ENCODE results near the gene ZSCAN16.
"Not testable (repeated sequence)": the region's sequence is repeated elsewhere in the genome, so short reads cannot be mapped to it uniquely, and the experiment has no call there.

ZSCAN16 gene

DNA sequence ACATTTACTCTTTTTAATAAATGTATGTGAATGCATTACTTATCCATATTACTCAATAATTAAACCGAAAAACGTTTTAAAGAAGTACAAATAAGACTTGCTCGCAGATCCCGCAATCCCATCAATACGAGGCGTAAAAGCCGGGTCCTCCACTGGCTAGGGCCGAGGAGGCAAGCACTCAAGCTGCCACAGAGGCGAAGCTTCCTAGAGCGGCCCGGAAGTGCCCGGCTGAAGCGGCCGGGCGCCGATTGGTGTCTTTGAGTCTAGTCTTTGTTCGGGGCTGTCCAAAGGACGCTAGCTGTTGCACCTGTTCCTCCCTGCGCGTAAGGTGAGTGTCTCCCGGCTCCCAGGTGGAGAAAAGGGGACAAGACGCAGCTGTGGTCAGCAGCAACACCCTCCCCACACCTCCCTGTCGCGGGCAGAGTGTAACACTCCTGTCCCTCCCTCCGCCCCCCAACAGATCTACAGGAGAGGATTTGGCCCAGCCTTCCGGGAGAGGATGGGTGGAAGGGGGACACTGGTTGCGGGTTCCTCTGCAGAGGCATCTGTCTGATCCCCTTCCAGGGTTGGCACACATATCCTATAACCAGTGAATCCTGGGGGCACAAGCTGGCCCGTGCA is at the start of gene ZSCAN16:
ZSCAN16 (plus strand) TSS at position 260 of the 621 bp plus-strand sequence. CDS start 835 bp downstream, outside the sequence.
- peak; percentile 84 for DNase-seq

DNA sequence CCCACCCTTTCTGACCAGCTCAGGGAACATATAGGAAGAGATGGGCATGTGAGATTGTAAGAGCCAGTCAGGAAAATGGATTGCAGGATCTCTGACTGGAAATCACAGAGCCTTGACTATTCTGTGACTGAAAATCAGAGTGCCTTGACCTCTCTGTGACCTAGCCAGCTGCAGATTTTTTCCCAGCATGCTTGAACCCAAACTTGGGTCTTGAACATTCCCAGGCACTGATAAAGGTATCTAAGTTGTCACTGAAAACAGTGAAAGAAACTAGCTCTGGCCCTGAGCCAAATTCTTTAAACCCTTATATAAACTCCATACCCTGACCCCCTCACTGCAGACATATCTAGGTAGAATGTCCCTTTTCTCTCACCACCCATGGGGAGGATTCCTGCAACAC is 46.4 kb upstream of the ZSCAN16 start:
- no peak for DNase-seq

DNA sequence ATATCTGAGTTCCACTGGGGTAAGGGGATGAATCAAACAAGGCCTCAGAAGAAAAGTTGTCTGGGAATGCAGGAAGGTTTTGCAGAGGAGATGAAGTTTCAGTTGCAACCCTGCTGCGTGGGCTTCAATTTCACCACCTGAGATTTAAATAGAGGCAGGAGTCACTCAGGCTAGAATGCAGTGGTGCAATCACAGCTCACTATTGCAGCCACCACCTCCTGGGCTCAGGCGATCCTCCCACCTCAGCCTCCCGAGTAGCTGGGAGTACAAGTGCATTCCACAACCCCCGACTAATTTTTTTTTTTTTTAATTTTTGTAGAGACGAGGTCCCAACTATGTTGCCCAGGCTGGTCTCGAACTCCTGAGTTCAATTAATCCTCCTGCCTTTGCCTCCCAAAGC is 45.6 kb upstream of the ZSCAN16 start:
- DNase-seq = no peak

DNA sequence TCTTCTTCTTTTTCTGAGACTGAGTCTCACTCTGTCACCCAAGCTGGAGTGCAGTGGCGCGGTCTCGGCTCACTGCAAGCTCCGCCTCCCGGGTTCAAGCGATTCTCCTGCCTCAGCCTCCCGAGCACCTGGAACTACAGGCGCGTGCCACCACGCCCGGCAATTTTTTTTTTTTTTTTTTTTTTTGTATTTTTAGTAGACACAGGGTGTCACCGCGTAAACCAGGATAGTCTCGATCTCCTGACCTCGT is 44.1 kb upstream of the ZSCAN16 start, which contains the start of gene ZNF165:
ZNF165 (plus strand) TSS at position 188 of the 250 bp plus-strand sequence. CDS start 4,913 bp downstream, outside the sequence.
- not testable (repeated sequence) for DNase-seq

DNA sequence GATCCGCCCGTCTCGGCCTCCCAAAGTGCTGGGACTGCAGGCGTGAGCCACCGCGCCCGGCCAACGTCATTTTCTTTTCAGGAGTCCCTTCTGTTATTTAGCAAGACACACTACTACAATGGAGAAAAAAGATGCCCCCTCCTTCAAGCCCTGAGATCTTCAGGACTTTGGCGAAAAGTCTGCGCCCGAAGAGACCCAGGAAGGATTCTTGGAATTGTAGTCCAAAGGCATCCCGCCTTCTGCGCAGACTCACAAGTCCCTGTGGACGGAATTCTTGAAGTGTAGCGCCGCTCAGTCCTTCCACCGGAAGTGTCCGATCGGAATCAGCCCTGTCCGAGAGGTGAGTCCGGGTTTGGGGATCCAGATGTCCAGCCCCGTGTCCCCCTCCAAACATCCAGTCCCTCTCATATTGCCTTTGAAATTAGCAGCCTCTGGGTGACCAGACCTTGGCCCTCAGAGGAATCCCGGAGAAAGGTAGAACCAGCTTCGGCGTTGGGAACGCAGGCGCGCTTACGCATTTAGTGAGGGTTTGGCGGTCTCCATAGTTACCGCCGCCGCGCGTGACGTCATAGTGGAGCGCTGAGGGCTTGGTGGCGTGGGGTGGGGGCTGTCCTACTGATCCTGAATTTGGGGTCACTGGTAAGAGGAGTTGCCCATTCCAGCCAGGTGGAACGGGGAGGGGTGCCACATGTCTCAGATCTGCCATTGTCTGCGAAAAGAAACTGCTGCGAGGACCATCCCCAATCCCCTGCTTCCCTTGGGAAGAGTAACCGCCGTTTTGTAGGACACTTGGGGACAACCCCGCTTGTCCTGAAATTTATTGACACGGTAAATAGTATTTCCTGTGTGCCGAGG is 43.6 kb upstream of the ZSCAN16 start:
- DNase-seq = peak; percentile 95

DNA sequence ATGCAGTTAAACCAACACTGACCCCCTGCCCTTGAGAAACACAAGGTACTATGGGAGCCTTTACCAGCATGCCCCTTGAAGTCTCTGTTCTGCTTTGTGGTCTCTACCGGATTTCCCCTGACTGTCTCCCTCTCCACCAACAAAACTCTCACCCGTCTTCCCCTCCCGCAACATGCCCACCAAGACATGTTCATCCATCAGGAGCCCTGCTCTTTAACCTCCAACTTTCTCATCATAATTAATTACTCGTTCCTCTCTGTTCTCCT is 43.0 kb upstream of the ZSCAN16 start:
- peak; percentile 78 for DNase-seq

DNA sequence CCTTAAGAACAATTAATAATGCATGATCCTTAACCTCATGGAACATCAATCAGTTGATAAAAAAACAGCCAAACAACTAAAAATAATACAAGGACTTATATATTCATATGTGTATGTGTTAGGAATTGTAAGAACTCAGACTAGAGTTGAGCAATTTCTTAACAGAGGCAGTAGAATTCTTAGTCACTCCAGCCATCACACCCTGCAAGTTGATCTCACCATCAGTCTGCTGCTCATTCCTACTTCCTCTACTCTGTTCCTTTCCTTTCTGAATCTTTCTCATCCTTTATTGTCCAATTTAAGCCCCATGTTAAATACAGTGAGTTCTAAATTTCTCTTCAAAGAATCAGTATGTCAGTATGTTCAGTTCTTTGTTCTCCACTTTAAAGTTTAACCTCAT is 41.5 kb upstream of the ZSCAN16 start:
- no peak for DNase-seq

DNA sequence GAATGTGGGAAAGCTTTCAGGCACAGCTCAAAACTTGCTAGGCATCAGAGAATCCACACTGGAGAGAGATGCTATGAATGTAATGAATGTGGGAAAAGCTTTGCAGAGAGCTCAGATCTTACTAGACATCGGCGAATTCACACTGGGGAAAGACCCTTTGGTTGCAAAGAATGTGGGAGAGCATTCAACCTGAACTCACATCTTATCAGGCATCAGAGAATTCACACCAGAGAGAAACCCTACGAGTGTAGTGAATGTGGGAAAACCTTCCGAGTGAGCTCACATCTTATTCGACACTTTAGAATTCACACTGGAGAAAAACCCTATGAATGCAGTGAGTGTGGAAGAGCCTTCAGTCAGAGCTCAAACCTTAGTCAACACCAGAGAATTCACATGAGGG is 35.4 kb upstream of the ZSCAN16 start:
- DNase-seq = no peak

DNA sequence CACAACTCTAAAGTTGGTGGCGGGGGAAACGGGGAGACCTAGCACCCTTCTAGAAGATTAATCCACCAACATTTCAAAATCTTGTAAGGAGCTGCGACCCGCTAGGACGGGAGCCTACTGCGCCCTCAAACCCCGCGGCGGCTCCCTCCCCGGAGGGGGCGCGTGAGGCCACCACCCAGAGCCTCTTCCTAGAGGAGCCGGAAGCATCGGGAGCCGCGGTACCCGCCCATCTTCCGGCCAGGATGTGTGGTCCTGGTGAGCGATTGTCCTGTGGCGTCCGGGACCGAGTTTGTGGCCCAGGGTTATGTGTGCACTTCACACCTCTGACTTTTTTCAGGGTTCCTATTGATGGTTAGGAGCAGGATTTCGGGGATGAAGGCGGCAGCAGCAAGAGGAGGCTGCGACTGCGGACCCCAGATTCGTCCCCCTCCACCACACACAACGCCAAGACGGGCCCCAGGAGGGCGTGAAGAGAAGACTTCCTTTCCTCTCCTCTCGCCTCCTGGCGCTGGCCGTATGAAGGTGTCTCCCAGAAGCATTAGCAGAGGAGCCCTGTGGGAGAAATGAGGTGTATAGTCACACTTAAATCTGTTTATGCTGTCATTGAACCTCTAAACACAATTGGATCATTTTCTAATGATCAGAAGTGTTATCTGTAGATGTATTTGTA is 33.4 kb upstream of the ZSCAN16 start:
- no peak for DNase-seq

DNA sequence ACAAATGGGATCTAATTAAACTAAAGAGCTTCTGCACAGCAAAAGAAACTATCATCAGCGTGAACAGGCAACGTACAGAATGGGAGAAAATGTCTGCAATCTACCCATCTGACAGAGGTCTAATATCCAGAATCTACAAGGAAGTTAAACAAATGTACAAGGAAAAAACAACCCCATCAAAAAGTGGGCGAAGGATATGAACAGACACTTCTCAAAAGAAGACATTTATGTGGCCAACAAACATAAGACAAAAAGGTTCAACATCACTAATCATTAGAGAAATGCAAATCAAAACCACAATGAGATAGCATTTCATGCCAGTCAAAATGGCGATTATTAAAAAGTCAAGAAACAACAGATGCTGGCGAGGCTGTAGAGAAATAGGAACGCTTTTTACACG is 22.2 kb upstream of the ZSCAN16 start:
- DNase-seq = not testable (repeated sequence)

DNA sequence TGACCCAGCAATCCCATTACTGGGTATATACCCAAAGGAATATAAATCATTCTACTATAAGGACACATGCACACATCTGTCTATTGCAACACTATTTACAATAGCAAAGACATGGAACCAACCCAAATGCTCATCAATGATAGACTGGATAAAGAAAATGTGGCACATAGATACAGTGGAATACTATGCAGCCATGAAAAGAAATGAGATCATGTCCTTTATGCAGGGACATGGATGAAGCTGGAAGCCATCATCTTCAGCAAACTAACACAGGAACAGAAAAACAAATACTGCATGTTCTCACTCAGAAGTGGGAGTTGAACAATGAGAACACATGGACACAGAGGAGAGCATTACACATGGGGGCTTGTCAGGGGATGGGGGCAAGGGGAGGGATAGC is 21.7 kb upstream of the ZSCAN16 start:
- DNase-seq = not testable (repeated sequence)

DNA sequence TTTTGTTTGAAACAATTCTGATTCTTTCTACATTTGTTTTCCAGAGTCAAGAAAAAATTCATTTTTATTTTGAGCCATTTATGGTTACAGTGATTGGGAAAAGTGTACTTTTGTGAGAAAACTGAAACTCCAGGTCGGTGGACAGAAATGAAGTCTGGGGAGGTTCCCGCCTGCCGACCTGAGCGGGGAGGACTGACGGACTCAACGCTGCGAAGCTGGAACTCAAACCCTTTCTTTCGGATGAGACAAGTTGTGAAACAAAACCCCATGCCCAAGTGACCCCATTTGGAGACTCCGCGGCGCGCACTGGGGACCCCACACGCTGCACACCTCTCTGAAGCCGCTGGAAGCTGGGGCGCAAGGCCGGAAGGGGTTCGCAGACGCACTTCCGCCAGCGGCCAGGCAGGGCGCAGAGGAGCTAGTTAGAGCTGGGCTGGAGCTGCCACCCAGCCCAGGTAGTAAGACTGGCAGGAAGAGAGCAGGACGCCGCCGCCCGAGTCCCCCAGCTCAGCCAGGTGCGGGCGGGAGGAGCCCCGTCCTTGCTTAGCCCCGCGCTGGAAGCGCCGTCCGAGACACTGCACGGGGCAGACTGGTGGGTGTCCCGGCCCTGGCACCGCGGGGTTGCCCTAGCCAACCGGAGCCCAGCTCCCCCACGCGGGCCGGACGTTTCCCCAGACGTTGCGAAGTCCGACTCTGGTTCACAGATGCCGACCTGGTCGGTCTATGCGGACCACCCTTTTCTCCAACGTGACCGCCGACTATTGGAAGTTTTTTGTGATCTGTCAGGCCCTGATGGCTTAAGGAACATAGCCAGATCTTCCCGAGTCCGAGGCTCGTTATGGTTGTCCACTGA is 19.8 kb upstream of the ZSCAN16 start:
- peak; percentile 87 for DNase-seq

DNA sequence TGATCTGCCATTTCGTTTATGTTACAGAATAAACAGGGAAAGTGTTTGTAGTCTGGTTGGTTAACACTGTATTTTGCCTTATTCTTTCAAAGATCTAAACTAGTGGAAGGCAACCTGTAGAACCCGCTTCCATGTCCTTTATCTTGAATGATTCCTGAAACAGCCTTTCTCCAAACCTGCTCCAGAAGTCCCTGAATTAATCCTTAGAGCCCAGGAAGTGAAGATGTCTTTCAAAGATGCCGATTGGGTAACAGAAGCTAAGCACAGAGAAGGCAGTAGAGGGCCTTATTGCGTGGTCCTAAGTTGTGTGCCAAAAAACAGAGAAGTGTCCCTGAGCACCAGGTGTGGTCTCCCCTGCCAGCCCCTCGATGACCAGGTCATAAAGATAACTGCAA is 19.2 kb upstream of the ZSCAN16 start:
- DNase-seq = peak; percentile 9

DNA sequence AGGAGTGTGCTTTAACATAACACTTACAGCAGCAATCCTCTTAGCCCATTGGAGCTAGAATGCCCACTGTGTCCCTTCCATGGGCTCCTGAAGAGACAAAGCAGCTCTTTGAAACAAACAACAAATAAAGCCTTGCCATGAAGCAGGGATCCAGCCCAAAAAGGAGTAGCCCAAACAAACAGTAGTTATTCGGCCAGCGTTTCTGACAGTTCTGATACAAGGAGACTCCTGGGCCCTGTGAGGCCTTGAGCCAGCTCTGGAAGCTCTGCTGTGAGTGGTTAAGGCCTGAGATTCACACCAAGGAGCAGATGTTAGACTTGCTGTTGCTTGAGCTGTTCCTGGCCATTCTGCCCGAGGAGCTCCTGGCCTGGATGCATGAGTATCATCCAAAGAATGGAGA is 16.9 kb upstream of the ZSCAN16 start:
- no peak for DNase-seq

DNA sequence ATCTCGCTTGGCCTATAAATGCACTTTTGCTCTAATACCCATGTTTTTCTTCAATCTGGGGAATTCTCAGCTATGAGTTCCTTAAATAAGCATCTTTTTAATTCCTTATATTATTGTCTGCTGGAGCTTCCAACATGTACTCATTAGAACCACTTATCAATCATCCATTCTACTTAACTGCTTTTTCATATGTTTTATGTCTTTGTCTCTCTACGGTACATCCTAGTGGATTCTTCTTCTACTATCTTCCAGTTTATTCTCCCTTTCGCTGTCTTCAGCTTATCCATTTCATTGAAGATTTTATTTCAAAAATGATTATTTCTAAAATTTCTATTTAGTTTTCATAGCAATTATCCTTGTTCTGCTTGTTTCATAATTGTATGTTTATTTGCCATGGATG is 12.4 kb upstream of the ZSCAN16 start:
- no peak for DNase-seq

DNA sequence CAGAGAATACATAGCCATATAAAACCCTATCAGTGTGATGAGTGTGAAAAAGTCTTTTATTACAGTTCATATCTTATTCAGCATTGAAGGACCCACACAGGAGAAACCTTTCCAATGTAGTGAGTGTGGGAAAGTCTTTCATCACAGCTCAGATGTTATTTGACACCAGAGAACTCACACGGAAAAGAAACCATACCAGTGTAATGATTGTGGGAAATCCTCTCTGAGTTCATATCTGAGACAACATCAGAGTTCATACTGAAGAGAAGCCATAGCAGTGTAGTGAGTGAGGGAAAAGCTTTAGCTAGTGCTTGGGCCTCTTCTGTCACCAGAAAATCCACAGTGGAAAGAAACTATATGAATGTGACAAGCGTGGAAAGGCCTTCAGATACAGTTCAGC is 8.6 kb upstream of the ZSCAN16 start:
- no peak for DNase-seq

DNA sequence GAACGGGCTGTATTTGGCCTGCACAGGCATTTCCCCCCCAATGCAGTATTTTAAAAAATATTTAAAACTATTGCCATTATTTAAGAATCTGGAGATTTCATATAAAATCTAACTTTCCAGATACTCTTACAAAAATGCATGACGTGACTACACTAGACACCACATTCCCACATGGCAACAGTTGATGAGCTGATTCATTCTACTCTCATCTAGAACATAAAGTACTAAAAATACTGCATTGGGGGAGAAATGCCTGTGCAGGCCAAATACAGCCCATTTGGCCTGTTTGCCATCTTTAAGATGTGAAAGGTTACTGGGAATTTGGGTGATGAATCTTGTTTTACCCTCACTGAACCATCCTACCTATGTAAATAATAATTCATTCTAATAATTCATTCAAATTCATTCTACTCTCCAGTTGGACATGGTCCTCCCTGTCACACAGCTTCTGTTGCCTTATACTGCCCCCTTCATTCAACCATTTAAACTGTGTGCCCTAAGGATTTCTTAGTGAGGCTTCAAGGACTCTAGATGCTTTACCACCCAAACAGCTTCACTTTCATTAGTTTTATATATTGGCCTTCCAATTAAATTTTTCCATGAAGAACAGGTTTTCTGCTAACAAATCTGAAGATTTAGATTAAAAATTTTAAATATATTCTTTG is 6.9 kb upstream of the ZSCAN16 start:
- no peak for DNase-seq

DNA sequence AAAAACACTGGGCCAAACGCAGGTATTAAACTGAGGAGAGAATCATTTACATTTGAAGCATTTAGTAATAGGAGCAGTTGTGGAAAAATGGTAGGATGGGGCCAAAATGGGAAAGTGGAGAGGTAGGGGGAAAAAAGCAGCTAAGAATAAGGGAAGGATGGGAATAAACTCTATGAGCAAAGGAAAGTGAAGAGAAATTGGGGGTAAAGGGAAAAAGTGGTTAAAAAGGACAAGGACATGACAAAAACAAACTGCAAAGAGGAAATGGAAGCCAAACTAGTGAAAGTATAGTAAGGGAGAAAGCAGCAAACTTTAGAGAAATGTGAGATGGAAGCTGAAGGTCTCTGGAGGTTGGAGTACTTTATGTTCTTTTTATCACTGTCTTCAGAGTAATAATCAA is 6.2 kb upstream of the ZSCAN16 start:
- no peak for DNase-seq

DNA sequence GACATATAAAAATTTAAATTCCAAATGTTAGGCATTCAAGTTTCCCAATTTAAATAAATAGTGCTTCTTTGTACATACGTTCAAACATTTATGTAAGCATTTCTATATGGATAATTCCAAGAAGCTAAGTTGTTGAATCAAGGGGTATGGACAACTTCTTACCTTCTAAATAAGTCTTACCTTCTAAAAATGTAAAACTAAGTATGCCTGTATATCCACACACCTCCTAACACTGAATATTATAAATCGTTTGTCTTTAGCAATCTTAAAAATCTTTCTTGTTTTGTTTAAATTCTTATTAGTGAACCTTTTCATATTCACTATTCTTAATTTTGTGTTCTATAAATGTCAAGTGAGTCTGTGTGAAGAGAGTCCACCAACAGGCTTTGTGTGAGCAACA is 2.5 kb upstream of the ZSCAN16 start:
- DNase-seq = no peak

DNA sequence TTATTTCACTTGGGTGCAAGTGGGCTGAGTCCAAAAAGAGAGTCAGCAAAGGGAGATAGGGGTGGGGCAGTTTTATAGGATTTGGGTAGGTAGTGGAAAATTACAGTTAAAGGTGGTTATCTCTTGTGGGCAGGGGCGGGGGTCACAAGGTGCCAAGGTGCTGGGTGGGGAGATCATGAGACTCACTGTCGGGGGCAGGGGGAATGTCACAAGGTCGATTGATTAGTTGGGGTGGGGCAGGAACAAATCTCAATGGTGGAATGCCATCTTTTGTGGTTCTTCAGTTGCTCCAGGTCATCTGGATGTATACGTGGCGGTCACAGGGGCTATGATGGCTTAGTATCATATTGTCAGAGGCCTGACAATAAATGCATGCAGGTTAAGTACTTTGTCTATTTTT is 2.1 kb upstream of the ZSCAN16 start:
- DNase-seq = not testable (repeated sequence)

DNA sequence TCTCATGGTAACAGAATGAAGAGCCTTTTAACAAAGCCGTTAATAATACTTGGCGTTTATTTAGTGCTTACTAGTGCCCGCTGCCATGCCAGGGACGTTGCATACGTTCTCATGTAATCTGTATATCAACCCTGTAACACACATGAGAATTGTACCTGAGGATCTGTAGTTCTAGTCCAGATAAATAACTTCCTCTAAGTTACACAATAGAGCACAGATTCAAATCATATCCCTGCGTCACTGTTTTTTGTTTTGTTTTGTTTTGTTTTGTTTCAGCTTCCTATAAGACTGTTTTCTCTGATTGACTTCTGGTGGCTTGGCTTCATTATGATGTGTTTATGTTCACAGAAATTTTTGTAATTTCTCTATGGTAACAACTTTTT is 553 bp downstream of the ZSCAN16 start:
- peak; percentile 58 for DNase-seq

DNA sequence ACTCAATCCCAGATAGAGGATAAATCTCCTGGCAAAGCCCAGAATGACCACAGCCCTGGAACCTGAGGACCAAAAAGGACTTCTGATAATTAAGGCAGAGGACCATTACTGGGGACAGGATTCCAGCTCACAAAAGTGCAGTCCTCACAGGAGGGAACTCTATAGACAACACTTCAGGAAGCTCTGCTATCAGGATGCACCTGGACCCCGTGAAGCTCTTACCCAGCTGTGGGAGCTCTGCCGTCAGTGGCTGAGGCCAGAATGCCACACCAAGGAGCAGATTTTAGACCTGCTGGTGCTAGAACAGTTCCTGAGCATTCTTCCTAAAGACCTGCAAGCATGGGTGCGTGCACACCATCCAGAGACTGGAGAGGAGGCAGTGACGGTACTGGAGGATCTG is 992 bp downstream of the ZSCAN16 start:
- DNase-seq = peak; percentile 10

DNA sequence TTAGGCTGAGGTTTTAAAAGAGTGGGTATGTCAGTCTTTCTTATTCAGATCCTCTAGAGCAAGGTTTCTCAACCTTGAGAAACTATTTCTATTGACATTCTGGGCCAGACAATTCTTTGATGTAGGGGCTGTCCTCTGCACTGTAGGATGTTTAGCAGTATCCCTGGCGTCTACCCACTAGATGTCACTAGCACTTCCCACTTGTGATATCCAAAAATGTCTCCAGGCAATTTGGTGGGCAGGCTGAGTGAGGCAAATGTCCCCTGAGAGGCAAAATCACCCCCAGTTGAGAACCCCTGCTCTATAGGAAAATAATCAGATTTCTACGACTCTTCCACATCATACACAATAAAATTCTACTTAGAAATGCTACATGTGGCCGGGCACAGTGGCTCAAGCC is 9.6 kb downstream of the ZSCAN16 start:
- peak; percentile 55 for DNase-seq
